Natural killer cell (primary cell): ENCODE data around the gene AKIP1. TPM values are rescaled to one million over a fixed set of nuclear protein-coding genes. Genes with fewer than 3 reads are reported as not detected.

Experiments
- ATAC-seq, 3 donors: fragments of 150-1000 bp in 2 of 3; fragments of 200-7000 bp in 1 of 3; cut with Tn5 transposase; 1 replicate in 1 of 3; 2 replicates in 2 of 3; pipeline ENCODE4 v1.10.0; 2021; ENCODE audit warnings: mild to moderate bottlenecking in 2 of 3, moderate library complexity in 2 of 3
- DNase-seq, 2 donors: peaks; one replicate each; pipeline versions ENCODE4 v3.0.0 to v3.0.0-alpha.2; 2013 to 2021; ENCODE audit warnings: mixed read lengths in 1 of 2
- H3K27ac ChIP-seq: one replicate; pipeline ENCODE4 v1.5.1; 2013; ENCODE audit warnings: mild to moderate bottlenecking, low read length
- H3K27me3 ChIP-seq: one replicate; pipeline ENCODE4 v1.6.1; 2013; ENCODE audit warnings: low read length; ENCODE audit not compliant: control insufficient read depth, insufficient read depth
- H3K36me3 ChIP-seq: one replicate; pipeline ENCODE4 v1.6.1; 2013; ENCODE audit warnings: low read length; ENCODE audit not compliant: control insufficient read depth, insufficient read depth
- H3K4me1 ChIP-seq: one replicate; pipeline ENCODE4 v1.6.1; 2013; ENCODE audit warnings: low read length; ENCODE audit not compliant: control insufficient read depth, insufficient read depth
- H3K4me3 ChIP-seq: one replicate; pipeline ENCODE4 v1.5.1; 2013; ENCODE audit warnings: low read length
- H3K9me3 ChIP-seq: one replicate; pipeline ENCODE4 v1.6.1; 2013; ENCODE audit warnings: low read length; ENCODE audit not compliant: control insufficient read depth, insufficient read depth
- H3K27ac Mint-ChIP-seq, 2 donors: one replicate each; pipeline ENCODE4 v1.8.0; 2022; ENCODE audit warnings: mild to moderate bottlenecking in 2 of 2, mixed read lengths in 2 of 2, moderate library complexity in 1 of 2
- H3K27me3 Mint-ChIP-seq, 2 donors: one replicate each; pipeline ENCODE4 v1.8.0; 2022; ENCODE audit warnings: low read depth in 2 of 2, mixed read lengths in 2 of 2
- H3K36me3 Mint-ChIP-seq: one replicate; pipeline ENCODE4 v1.8.0; 2022; ENCODE audit warnings: mixed read lengths
- H3K4me1 Mint-ChIP-seq, 2 donors: one replicate each; pipeline ENCODE4 v1.8.0; 2022; ENCODE audit warnings: mixed read lengths in 2 of 2
- H3K4me3 Mint-ChIP-seq: one replicate; pipeline ENCODE4 v1.8.0; 2022; ENCODE audit warnings: mild to moderate bottlenecking, moderate library complexity, mixed read lengths
- H3K9me3 Mint-ChIP-seq, 2 donors: one replicate each; pipeline ENCODE4 v1.8.0; 2022; ENCODE audit warnings: mixed read lengths in 2 of 2
- CTCF ChIP-seq: fragments of 200-600 bp; IDR thresholded peaks from one replicate; pipeline ENCODE4 v1.8.0; 2022; ENCODE audit warnings: antibody characterized with exemption
- WGBS: methylation state at CpG from one replicate; pipeline ENCODE4 v1.1.7; 2013; ENCODE audit warnings: missing lambda C conversion rate; ENCODE audit not compliant: insufficient coverage; 5-methylcytosine and 5-hydroxymethylcytosine counted together
- intact Hi-C: fragments of 100-400 bp; cut with micrococcal nuclease; formaldehyde crosslinking; loops from one replicate; pipeline ENCODE4 v1.14.2; 2022
- total RNA-seq, 4 donors: library from RNA; stranded (reverse); fragments of 120-200 nt in 1 of 4; gene quantifications; one replicate each; pipeline versions ENCODE4 v1.2.3 to v1.2.4, GENCODE V29; 2013 to 2022

The AKIP1 gene
- total RNA-seq, 3 donors from 2014 or later (not counting 1 experiment from before 2014, with no cell fraction given) = 4.0 to 7.0 (median 4.0) TPM

- Mint-ChIP-seq H3K27me3 (no peaks in the 10 kb centered on the region), H3K4me1 (peaks cover 11 to 17% of the 10 kb centered on the region in 2 donors), H3K4me3 (no peak overlapping the region), H3K27ac (no peak overlapping the region), H3K9me3 (no peaks in the 10 kb centered on the region), H3K36me3 (no peaks in the 10 kb centered on the region)
- Histone ChIP-seq H3K27ac (no peak overlapping the region), H3K4me1 (peaks cover 6% of the 10 kb centered on the region), H3K4me3 (no peak overlapping the region), H3K36me3 (peaks cover 17% of the 10 kb centered on the region), H3K9me3 (no peaks in the 10 kb centered on the region), H3K27me3 (no peaks in the 10 kb centered on the region)
- no peak for ATAC-seq
- intact Hi-C loops = no loop called here
- 96% methylated on average over 5 of the region's 5 CpGs for WGBS
- TF ChIP-seq CTCF = no peak
- DNase-seq = no peak
Measured at GRCh38 chr11:8917157-8917825, 6.3 kb downstream of the AKIP1 start.

GRCh38 chr11:8922691-8923090 is 11.7 kb downstream of the AKIP1 start:
- H3K4me1 ChIP-seq = no peaks in the 10 kb centered on the region
- TF ChIP-seq CTCF = no peak
- H3K9me3 Mint-ChIP-seq = no peaks in the 10 kb centered on the region
- 97% methylated on average over 4 of the region's 5 CpGs for WGBS
- intact Hi-C loops = no loop called here
- H3K4me3 Mint-ChIP-seq = no peak overlapping the region
- no peak overlapping the region for H3K27ac Mint-ChIP-seq
- no peaks in the 10 kb centered on the region for H3K27me3 Mint-ChIP-seq
- H3K36me3 ChIP-seq = peaks cover 14% of the 10 kb centered on the region
- no peak overlapping the region for H3K27ac ChIP-seq
- no peak for ATAC-seq
- H3K4me3 ChIP-seq = no peak overlapping the region
- no peaks in the 10 kb centered on the region for H3K36me3 Mint-ChIP-seq
- DNase-seq = no peak
- no peaks in the 10 kb centered on the region for H3K9me3 ChIP-seq
- no peaks in the 10 kb centered on the region for H3K27me3 ChIP-seq
- no peaks in the 10 kb centered on the region for H3K4me1 Mint-ChIP-seq

GRCh38 chr11:8925711-8926110 is 14.7 kb downstream of the AKIP1 start:
- H3K27ac ChIP-seq = no peak overlapping the region
- no peak overlapping the region for H3K27ac Mint-ChIP-seq

More at GRCh38 chr11:8925711-8926110, 14.7 kb downstream of the AKIP1 start:
- H3K27me3 ChIP-seq = no peaks in the 10 kb centered on the region
- H3K4me3 ChIP-seq = no peak overlapping the region
- H3K9me3 Mint-ChIP-seq = no peaks in the 10 kb centered on the region
- no peak for TF ChIP-seq CTCF
- H3K4me1 Mint-ChIP-seq = no peaks in the 10 kb centered on the region
- H3K27me3 Mint-ChIP-seq = peaks cover 0 to 2% of the 10 kb centered on the region in 2 donors
- no peaks in the 10 kb centered on the region for H3K36me3 ChIP-seq
- intact Hi-C loops = no loop called here
- no peak overlapping the region for H3K4me3 Mint-ChIP-seq
- H3K4me1 ChIP-seq = no peaks in the 10 kb centered on the region
- DNase-seq (no peak), ATAC-seq (no peak)
- no peaks in the 10 kb centered on the region for H3K9me3 ChIP-seq
- H3K36me3 Mint-ChIP-seq = no peaks in the 10 kb centered on the region
- WGBS = 90% methylated on average over 5 of the region's 5 CpGs
